A549 (cell line): ENCODE data around the gene MS4A18.

Source experiments
- CHD2 ChIP-seq: fragments of 150-350 bp; IDR thresholded peaks from 2 replicates; pipeline ENCODE4 v1.6.1; 2014; ENCODE audit warnings: low read length; ENCODE audit not compliant: partially characterized antibody
- CHD4 ChIP-seq: fragments of 200-600 bp; sonication (generic); IDR thresholded peaks from 2 replicates; pipeline ENCODE4 v1.6.1; 2016; ENCODE audit warnings: antibody characterized with exemption, mild to moderate bottlenecking, borderline replicate concordance
- EP300 ChIP-seq, 2 experiments: fragments of >200 bp; sonication (Bioruptor Twin); formaldehyde crosslinking; IDR thresholded peaks; 2 replicates in 1 of 2; 3 replicates in 1 of 2; pipeline ENCODE4 v1.6.1; 2016 to 2017
- MYC ChIP-seq: IDR thresholded peaks from 2 replicates; pipeline ENCODE4 v1.6.1; 2012; ENCODE audit warnings: mild to moderate bottlenecking, inconsistent platforms, low read length, improper control_type of control experiment, borderline replicate concordance
- POLR2AphosphoS2 ChIP-seq: conservative IDR thresholded peaks from 2 replicates; pipeline ENCODE4 v1.6.1; 2012; ENCODE audit warnings: low read length, improper control_type of control experiment, inconsistent platforms
- RFX5 ChIP-seq: fragments of 450-650 bp; IDR thresholded peaks from 2 replicates; pipeline ENCODE4 v1.7.1; 2014; ENCODE audit warnings: antibody characterized with exemption, mild to moderate bottlenecking, moderate library complexity
- SREBF2 ChIP-seq: fragments of 450-650 bp; IDR thresholded peaks from 2 replicates; pipeline ENCODE4 v1.6.1; 2014; ENCODE audit warnings: mild to moderate bottlenecking, moderate library complexity
- ZFP36 ChIP-seq: fragments of 450-650 bp; IDR thresholded peaks from 2 replicates; pipeline ENCODE4 v1.6.1; 2014; ENCODE audit warnings: borderline replicate concordance; ENCODE audit not compliant: partially characterized antibody
- TF ChIP-seq, protein P1 (sequence below): fragments of >200 bp; sonication (Bioruptor Twin); formaldehyde crosslinking; IDR thresholded peaks from 3 replicates; pipeline ENCODE4 v1.5.1; 2016
- TF ChIP-seq, protein P2 (sequence below): fragments of 150-350 bp; IDR thresholded peaks from 2 replicates; pipeline ENCODE4 v1.6.1; 2014; ENCODE audit warnings: low read depth, mild to moderate bottlenecking, low read length
- TF ChIP-seq, protein P3 (sequence below): fragments of 250-450 bp; sonication (Bioruptor Pico); IDR thresholded peaks from 2 replicates; pipeline ENCODE4 v1.5.0; 2020; ENCODE audit warnings: low read depth, mild to moderate bottlenecking, moderate library complexity

DNA sequence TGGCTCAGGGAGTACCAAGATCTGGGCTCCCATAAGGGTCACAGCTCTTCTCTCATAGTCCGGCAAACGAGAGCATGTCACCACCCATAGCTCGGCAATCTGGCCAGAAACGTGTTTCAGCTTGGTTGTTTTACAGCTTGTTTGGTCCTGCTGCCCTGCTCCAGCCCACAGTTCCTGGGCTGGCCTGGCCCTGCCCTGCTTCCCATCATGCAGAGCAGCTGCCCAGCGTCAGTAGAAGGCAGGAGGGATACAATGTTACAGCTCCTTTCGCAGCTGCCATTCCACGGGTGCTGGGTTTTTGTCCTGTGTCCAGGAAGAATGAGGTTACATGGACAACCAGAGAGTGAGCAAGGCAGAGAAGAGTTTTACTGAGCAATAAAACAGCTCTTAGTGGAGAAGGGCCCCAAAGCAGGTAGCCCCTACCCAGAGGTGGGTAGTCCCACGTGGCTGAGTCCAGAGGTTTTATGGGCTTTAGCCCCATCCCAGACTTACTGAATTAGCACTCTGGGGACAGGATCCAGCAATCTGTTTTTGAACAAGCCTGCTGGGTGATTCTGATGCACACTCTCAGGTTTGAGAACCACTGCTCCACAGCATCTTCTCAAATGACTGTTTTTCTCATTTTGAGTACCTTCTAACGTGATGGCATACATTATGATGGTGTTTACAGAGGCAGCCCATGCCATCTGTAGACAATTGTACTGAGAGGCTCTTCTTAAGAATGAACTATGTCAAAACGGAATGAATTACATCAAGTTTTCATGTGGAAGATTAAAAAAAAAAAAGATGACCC, 5.8 kb upstream of the MS4A18 start:
- TF ChIP-seq, protein P1, sequence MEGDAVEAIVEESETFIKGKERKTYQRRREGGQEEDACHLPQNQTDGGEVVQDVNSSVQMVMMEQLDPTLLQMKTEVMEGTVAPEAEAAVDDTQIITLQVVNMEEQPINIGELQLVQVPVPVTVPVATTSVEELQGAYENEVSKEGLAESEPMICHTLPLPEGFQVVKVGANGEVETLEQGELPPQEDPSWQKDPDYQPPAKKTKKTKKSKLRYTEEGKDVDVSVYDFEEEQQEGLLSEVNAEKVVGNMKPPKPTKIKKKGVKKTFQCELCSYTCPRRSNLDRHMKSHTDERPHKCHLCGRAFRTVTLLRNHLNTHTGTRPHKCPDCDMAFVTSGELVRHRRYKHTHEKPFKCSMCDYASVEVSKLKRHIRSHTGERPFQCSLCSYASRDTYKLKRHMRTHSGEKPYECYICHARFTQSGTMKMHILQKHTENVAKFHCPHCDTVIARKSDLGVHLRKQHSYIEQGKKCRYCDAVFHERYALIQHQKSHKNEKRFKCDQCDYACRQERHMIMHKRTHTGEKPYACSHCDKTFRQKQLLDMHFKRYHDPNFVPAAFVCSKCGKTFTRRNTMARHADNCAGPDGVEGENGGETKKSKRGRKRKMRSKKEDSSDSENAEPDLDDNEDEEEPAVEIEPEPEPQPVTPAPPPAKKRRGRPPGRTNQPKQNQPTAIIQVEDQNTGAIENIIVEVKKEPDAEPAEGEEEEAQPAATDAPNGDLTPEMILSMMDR, result no peak
- TF ChIP-seq CHD4, result no peak
- TF ChIP-seq MYC, result no peak
- TF ChIP-seq, protein P2, sequence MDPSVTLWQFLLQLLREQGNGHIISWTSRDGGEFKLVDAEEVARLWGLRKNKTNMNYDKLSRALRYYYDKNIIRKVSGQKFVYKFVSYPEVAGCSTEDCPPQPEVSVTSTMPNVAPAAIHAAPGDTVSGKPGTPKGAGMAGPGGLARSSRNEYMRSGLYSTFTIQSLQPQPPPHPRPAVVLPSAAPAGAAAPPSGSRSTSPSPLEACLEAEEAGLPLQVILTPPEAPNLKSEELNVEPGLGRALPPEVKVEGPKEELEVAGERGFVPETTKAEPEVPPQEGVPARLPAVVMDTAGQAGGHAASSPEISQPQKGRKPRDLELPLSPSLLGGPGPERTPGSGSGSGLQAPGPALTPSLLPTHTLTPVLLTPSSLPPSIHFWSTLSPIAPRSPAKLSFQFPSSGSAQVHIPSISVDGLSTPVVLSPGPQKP, result no peak
- TF ChIP-seq POLR2AphosphoS2, result no peak
- no peak for TF ChIP-seq CHD2
- TF ChIP-seq EP300 (IDR thresholded peaks at IDR 0.05), result no peak
- TF ChIP-seq ZFP36, result no peak
- TF ChIP-seq RFX5, result no peak
- TF ChIP-seq, protein P3, sequence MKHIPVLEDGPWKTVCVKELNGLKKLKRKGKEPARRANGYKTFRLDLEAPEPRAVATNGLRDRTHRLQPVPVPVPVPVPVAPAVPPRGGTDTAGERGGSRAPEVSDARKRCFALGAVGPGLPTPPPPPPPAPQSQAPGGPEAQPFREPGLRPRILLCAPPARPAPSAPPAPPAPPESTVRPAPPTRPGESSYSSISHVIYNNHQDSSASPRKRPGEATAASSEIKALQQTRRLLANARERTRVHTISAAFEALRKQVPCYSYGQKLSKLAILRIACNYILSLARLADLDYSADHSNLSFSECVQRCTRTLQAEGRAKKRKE, result no peak
- TF ChIP-seq SREBF2, result no peak
